Neural progenitor cell (in vitro differentiated cells): ENCODE data around the gene JMJD7. TPM values are rescaled to one million over a fixed set of nuclear protein-coding genes. Genes with fewer than 3 reads are reported as not detected.

Experiments
- DNase-seq: peaks from one replicate; pipeline ENCODE4 v3.0.0-alpha.2; 2016; ENCODE audit warnings: low spot score
- H2AFZ ChIP-seq: fragments of 200-600 bp; sonication (generic); replicated peaks from 2 replicates; pipeline ENCODE4 v1.6.1; 2016; ENCODE audit warnings: antibody characterized with exemption
- H3F3A ChIP-seq: fragments of 200-600 bp; sonication (generic); 2 replicates; pipeline ENCODE4 v1.6.1; 2016; ENCODE audit warnings: antibody characterized with exemption, low read depth
- H3K27ac ChIP-seq: fragments of 200-600 bp; sonication (generic); 2 replicates; pipeline ENCODE4 v1.5.1; 2016; ENCODE audit warnings: mild to moderate bottlenecking
- H3K27me3 ChIP-seq: fragments of 200-600 bp; sonication (generic); 2 replicates; pipeline ENCODE4 v1.6.1; 2016; ENCODE audit warnings: mild to moderate bottlenecking, moderate library complexity
- H3K36me3 ChIP-seq: fragments of 200-600 bp; sonication (generic); 2 replicates; pipeline ENCODE4 v1.5.1; 2016
- H3K4me1 ChIP-seq: fragments of 200-600 bp; sonication (generic); 2 replicates; pipeline ENCODE4 v1.6.1; 2016; ENCODE audit warnings: mixed run types
- H3K4me2 ChIP-seq: fragments of 200-600 bp; sonication (generic); 2 replicates; pipeline ENCODE4 v1.6.1; 2016
- H3K4me3 ChIP-seq: fragments of 200-600 bp; sonication (generic); 2 replicates; pipeline ENCODE4 v1.5.1; 2016
- H3K79me2 ChIP-seq: fragments of 200-600 bp; sonication (generic); 2 replicates; pipeline ENCODE4 v1.6.1; 2016; ENCODE audit warnings: low read depth
- H3K9ac ChIP-seq: fragments of 200-600 bp; sonication (generic); 2 replicates; pipeline ENCODE4 v1.6.1; 2016
- H3K9me3 ChIP-seq: fragments of 200-600 bp; sonication (generic); 2 replicates; pipeline ENCODE4 v1.5.1; 2016; ENCODE audit warnings: low read depth
- H4K20me1 ChIP-seq: fragments of 200-600 bp; sonication (generic); 2 replicates; pipeline ENCODE4 v1.6.1; 2016; ENCODE audit warnings: low read depth
- H3K27ac Mint-ChIP-seq: 3 replicates; pipeline ENCODE4 v1.8.0; 2021; ENCODE audit warnings: mixed read lengths
- H3K27me3 Mint-ChIP-seq: 2 replicates; pipeline ENCODE4 v1.8.0; 2022; ENCODE audit warnings: low read depth, mild to moderate bottlenecking, inconsistent platforms, moderate library complexity, mixed read lengths; ENCODE audit not compliant: insufficient read depth
- H3K36me3 Mint-ChIP-seq: 3 replicates; pipeline ENCODE4 v1.8.0; 2021; ENCODE audit warnings: mixed read lengths
- H3K4me1 Mint-ChIP-seq: 3 replicates; pipeline ENCODE4 v1.8.0; 2021; ENCODE audit warnings: mixed read lengths
- H3K4me3 Mint-ChIP-seq: 3 replicates; pipeline ENCODE4 v1.8.0; 2021; ENCODE audit warnings: mild to moderate bottlenecking, moderate library complexity, mixed read lengths
- H3K9me3 Mint-ChIP-seq: 3 replicates; pipeline ENCODE4 v1.8.0; 2020; ENCODE audit warnings: mixed read lengths
- CTCF ChIP-seq: fragments of 200-600 bp; sonication (generic); IDR thresholded peaks from 2 replicates; pipeline ENCODE4 v1.5.1; 2017; ENCODE audit warnings: antibody characterized with exemption, mild to moderate bottlenecking
- EZH2 ChIP-seq: fragments of 200-600 bp; sonication (generic); IDR thresholded peaks from 2 replicates; pipeline ENCODE4 v1.6.1; 2017; ENCODE audit warnings: antibody characterized with exemption, mild to moderate bottlenecking, moderate library complexity
- EZH2phosphoT487 ChIP-seq: fragments of 200-600 bp; sonication (generic); IDR thresholded peaks from 2 replicates; pipeline ENCODE4 v1.6.1; 2017; ENCODE audit warnings: antibody characterized with exemption
- total RNA-seq: library from RNA; depleted of rRNA; stranded (reverse); fragments of >200 nt; gene quantifications from 2 replicates; pipeline ENCODE4 v1.2.3, GENCODE V29; 2015; ENCODE audit warnings: low replicate concordance

JMJD7 gene
- total RNA-seq, 1 donor from 2014 or later: 13.4 TPM

- no peak overlapping the region for H3K4me2 ChIP-seq
- no peak overlapping the region for H3K4me3 ChIP-seq
- H3K4me1 ChIP-seq: peaks cover 7% of the 10 kb centered on the region
- H3K27ac Mint-ChIP-seq: no peak overlapping the region
- no peak overlapping the region for H3K9ac ChIP-seq
- peaks cover 19% of the 10 kb centered on the region for H3K4me1 Mint-ChIP-seq
- peaks cover 6% of the 10 kb centered on the region for H3F3A ChIP-seq
- no peaks in the 10 kb centered on the region for H3K9me3 Mint-ChIP-seq
- H4K20me1 ChIP-seq: no peaks in the 10 kb centered on the region
- H2AFZ ChIP-seq: no peak overlapping the region
- H3K9me3 ChIP-seq: no peaks in the 10 kb centered on the region
- H3K27me3 ChIP-seq: peaks cover 10% of the 10 kb centered on the region
- H3K27me3 Mint-ChIP-seq: peaks cover 8% of the 10 kb centered on the region
- H3K27ac ChIP-seq: no peak overlapping the region
- H3K36me3 ChIP-seq: no peaks in the 10 kb centered on the region
- peaks cover 9% of the 10 kb centered on the region for H3K36me3 Mint-ChIP-seq
- peak overlapping the region; percentile 28 for H3K4me3 Mint-ChIP-seq
- TF ChIP-seq CTCF (no peak), EZH2phosphoT487 (no peak), EZH2 (no peak)
- peaks cover 8% of the 10 kb centered on the region for H3K79me2 ChIP-seq
- DNase-seq: no peak
These were observed 2.7 kb upstream of the JMJD7 start for GRCh38 chr15:41825145-41825544.

GRCh38 chr15:41825572-41826535 lies 2.0 kb upstream of the JMJD7 start:
- no peaks in the 10 kb centered on the region for H4K20me1 ChIP-seq
- peaks cover 19% of the 10 kb centered on the region for H3K4me1 Mint-ChIP-seq
- H3K4me3 Mint-ChIP-seq: peak overlapping the region; percentile 61
- H3F3A ChIP-seq: peaks cover 6% of the 10 kb centered on the region
- H3K4me3 ChIP-seq: no peak overlapping the region
- H3K9ac ChIP-seq: no peak overlapping the region
- H3K27ac ChIP-seq: no peak overlapping the region
- no peak overlapping the region for H3K27ac Mint-ChIP-seq
- H3K4me1 ChIP-seq: peaks cover 7% of the 10 kb centered on the region
- peaks cover 6% of the 10 kb centered on the region for H3K27me3 Mint-ChIP-seq
- H3K79me2 ChIP-seq: peaks cover 8% of the 10 kb centered on the region
- H3K36me3 ChIP-seq: no peaks in the 10 kb centered on the region
- H3K4me2 ChIP-seq: no peak overlapping the region
- peak; percentile 48 for DNase-seq
- peaks cover 10% of the 10 kb centered on the region for H3K27me3 ChIP-seq
- H3K9me3 ChIP-seq: no peaks in the 10 kb centered on the region
- H3K36me3 Mint-ChIP-seq: peaks cover 8% of the 10 kb centered on the region
- no peaks in the 10 kb centered on the region for H3K9me3 Mint-ChIP-seq
- no peak overlapping the region for H2AFZ ChIP-seq
- TF ChIP-seq CTCF (peak; percentile 4), EZH2 (no peak)

- H3K27me3 Mint-ChIP-seq: peaks cover 9% of the 10 kb centered on the region
- peak overlapping the region; percentile 99 for H3K4me2 ChIP-seq
- H3K4me3 Mint-ChIP-seq: peak overlapping the region; percentile 89
- TF ChIP-seq EZH2phosphoT487: no peak
- TF ChIP-seq CTCF: peak; percentile 19
- H3K27me3 ChIP-seq: peaks cover 10% of the 10 kb centered on the region
- H3K9me3 Mint-ChIP-seq: no peaks in the 10 kb centered on the region
- H3F3A ChIP-seq: peaks cover 6% of the 10 kb centered on the region
- H3K4me1 Mint-ChIP-seq: peaks cover 19% of the 10 kb centered on the region
- no peak overlapping the region for H3K9ac ChIP-seq
- H3K36me3 ChIP-seq: no peaks in the 10 kb centered on the region
- peak; percentile 56 for DNase-seq
- H3K27ac ChIP-seq: no peak overlapping the region
- H3K36me3 Mint-ChIP-seq: peaks cover 9% of the 10 kb centered on the region
- no peak overlapping the region for H3K27ac Mint-ChIP-seq
- peak overlapping the region; percentile 79 for H3K4me3 ChIP-seq
- peaks cover 7% of the 10 kb centered on the region for H3K4me1 ChIP-seq
- peak overlapping the region; percentile 80 for H2AFZ ChIP-seq
- peaks cover 8% of the 10 kb centered on the region for H3K79me2 ChIP-seq
- no peaks in the 10 kb centered on the region for H3K9me3 ChIP-seq
- H4K20me1 ChIP-seq: no peaks in the 10 kb centered on the region
These were observed 507 bp upstream of the JMJD7 start for GRCh38 chr15:41827290-41827879.
